Erythroblast (primary cell): ENCODE measurements around the gene C1orf174.

Experiments
- GATA1 ChIP-seq: IDR thresholded peaks from 2 replicates; pipeline ENCODE4 v1.6.1; 2011; ENCODE audit warnings: low read depth, mild to moderate bottlenecking, control low read depth, low read length, moderate library complexity
- POLR2A ChIP-seq: IDR thresholded peaks from 2 replicates; pipeline ENCODE4 v1.6.1; 2011; ENCODE audit warnings: mild to moderate bottlenecking, low read length

DNA sequence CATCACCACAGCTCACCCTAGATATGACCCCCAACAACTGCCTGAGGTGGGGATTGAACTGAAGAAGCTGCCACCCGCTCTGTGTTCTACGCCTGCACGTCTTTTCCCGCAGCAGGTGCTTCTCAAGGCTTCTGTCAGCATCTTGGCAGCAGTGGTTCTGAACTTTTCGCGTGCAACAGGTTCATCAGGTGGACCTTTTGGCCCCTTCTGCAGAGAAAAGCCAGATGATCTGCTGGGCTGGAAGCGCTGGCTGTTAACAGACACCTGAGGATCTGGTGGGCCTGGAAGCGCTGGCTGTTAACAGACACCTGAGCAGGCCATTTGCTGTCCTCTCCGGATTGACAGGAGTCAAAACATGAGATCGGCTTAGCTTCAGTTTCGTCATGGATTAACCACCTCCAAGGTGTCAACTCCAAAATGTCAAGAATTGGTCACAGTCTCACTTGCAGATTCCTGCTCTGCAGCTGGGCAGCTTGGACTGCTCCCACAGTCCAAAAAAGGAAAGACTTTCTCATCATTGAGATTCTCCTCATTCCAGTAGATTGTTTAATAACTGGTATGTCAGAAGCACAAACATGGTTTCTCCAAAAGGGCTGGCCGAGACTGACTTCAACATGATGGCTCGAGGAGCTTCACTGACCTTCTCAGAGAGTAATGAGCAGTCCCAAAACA, 4.7 kb downstream of the C1orf174 start:
- no peak for TF ChIP-seq POLR2A
- no peak for TF ChIP-seq GATA1
